Type B pancreatic cell (in vitro differentiated cells): ENCODE results near the gene LSS. TPM values are rescaled to one million over a fixed set of nuclear protein-coding genes. Genes with fewer than 3 reads are reported as not detected.

Source experiments
- DNase-seq: peaks from one replicate; pipeline ENCODE4 v3.0.0; 2021; ENCODE audit warnings: mixed read lengths; ENCODE audit not compliant: unreplicated experiment; ENCODE audit errors: extremely low spot score
- H3K27ac Mint-ChIP-seq: 2 replicates; pipeline ENCODE4 v1.8.0; 2021; ENCODE audit warnings: mild to moderate bottlenecking, mixed read lengths
- H3K27me3 Mint-ChIP-seq: 2 replicates; pipeline ENCODE4 v1.8.0; 2021; ENCODE audit warnings: mixed read lengths
- H3K36me3 Mint-ChIP-seq: 2 replicates; pipeline ENCODE4 v1.8.0; 2021; ENCODE audit warnings: mixed read lengths
- H3K4me1 Mint-ChIP-seq: one replicate; pipeline ENCODE4 v1.8.0; 2021; ENCODE audit warnings: mixed read lengths; ENCODE audit not compliant: unreplicated experiment
- H3K4me3 Mint-ChIP-seq: 2 replicates; pipeline ENCODE4 v1.8.0; 2021; ENCODE audit warnings: mild to moderate bottlenecking, mixed read lengths
- H3K9me3 Mint-ChIP-seq: 2 replicates; pipeline ENCODE4 v1.8.0; 2021; ENCODE audit warnings: mixed read lengths
- CTCF ChIP-seq: fragments of 200-600 bp; sonication (generic); conservative IDR thresholded peaks from 2 replicates; pipeline ENCODE4 v1.5.0; 2021; ENCODE audit warnings: antibody characterized with exemption, mild to moderate bottlenecking
- total RNA-seq: library from RNA; stranded (reverse); gene quantifications from 2 replicates; pipeline ENCODE4 v1.2.1, GENCODE V29; 2021; ENCODE audit warnings: low replicate concordance

Gene LSS
- total RNA-seq, 1 donor from 2014 or later, result 70.2 TPM

GRCh38 chr21:46250146-46250725, 21.7 kb upstream of the LSS start:
- Mint-ChIP-seq H3K4me1 (no peaks in the 10 kb centered on the region), H3K36me3 (peaks cover 42% of the 10 kb centered on the region), H3K27ac (no peak overlapping the region), H3K9me3 (no peaks in the 10 kb centered on the region), H3K27me3 (no peaks in the 10 kb centered on the region), H3K4me3 (no peak overlapping the region)
- no peak for TF ChIP-seq CTCF
- peak; percentile 16 for DNase-seq

GRCh38 chr21:46248827-46249226, 20.3 kb upstream of the LSS start:
- no peak for DNase-seq
- no peaks in the 10 kb centered on the region for H3K4me1 Mint-ChIP-seq
- H3K9me3 Mint-ChIP-seq, result no peaks in the 10 kb centered on the region
- H3K4me3 Mint-ChIP-seq, result no peak overlapping the region
- no peak overlapping the region for H3K27ac Mint-ChIP-seq
- no peak for TF ChIP-seq CTCF
- peaks cover 30% of the 10 kb centered on the region for H3K36me3 Mint-ChIP-seq
- no peaks in the 10 kb centered on the region for H3K27me3 Mint-ChIP-seq

- Mint-ChIP-seq H3K4me3 (no peak overlapping the region), H3K27ac (no peak overlapping the region), H3K9me3 (no peaks in the 10 kb centered on the region), H3K4me1 (no peaks in the 10 kb centered on the region), H3K36me3 (peaks cover 27% of the 10 kb centered on the region), H3K27me3 (no peaks in the 10 kb centered on the region)
- no peak for TF ChIP-seq CTCF
- DNase-seq, result no peak
These were observed 19.8 kb upstream of the LSS start for GRCh38 chr21:46248422-46248782.

GRCh38 chr21:46247699-46248421, 19.3 kb upstream of the LSS start:
- TF ChIP-seq CTCF, result no peak
- DNase-seq, result no peak
- peaks cover 29% of the 10 kb centered on the region for H3K36me3 Mint-ChIP-seq
- H3K9me3 Mint-ChIP-seq, result no peaks in the 10 kb centered on the region
- no peak overlapping the region for H3K27ac Mint-ChIP-seq
- H3K4me3 Mint-ChIP-seq, result no peak overlapping the region
- H3K27me3 Mint-ChIP-seq, result no peaks in the 10 kb centered on the region
- no peaks in the 10 kb centered on the region for H3K4me1 Mint-ChIP-seq

- H3K36me3 Mint-ChIP-seq, result peaks cover 29% of the 10 kb centered on the region
- no peaks in the 10 kb centered on the region for H3K27me3 Mint-ChIP-seq
These were observed 17.8 kb upstream of the LSS start for GRCh38 chr21:46246345-46246744.

More at GRCh38 chr21:46246345-46246744, 17.8 kb upstream of the LSS start:
- Mint-ChIP-seq H3K4me1 (no peaks in the 10 kb centered on the region), H3K9me3 (no peaks in the 10 kb centered on the region), H3K27ac (no peak overlapping the region), H3K4me3 (no peak overlapping the region)
- no peak for TF ChIP-seq CTCF
- DNase-seq, result no peak
